ENCODE measurements around the gene DMBT1. TPM values are rescaled to one million over a fixed set of nuclear protein-coding genes. Genes with fewer than 3 reads are reported as not detected.

DMBT1 gene
- total and polyA plus RNA-seq, 2 of the 4 experiments (the other 2 are of a cell fraction): under 0.01 TPM; not detected in 1

DNA sequence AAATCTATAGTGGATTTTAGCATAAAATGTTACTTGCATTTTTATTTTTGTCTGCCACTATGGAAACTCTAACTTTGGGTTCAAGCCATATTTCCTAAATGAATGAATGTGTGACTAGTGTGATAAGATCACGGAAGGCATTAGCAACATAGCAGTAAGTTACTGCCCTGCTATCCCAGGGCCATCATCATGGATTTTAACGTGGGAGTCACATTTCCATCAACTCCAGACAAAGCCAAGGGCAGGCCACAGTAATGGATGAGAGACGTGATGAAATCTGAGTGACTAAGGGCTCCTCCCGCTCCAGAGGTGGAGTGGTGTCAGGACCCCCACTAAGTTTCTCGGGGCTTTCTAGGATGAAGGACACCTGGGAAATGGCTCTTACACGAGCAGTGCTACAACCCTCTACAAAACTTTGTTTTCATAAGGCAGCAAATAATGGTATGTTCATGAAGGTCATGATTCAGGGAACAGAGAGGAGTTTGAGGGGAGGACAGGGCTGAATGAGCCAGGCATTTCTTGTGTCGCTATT lies 104.8 kb downstream of the DMBT1 start:
- Histone ChIP-seq H2BK5ac (ENCODE audit: low read depth, low read length, poor library complexity, severe bottlenecking) (no peak overlapping the region), H3K79me1 (ENCODE audit: low read depth in 1 of 2, low read length in 2 of 2) (no peaks in the 10 kb centered on the region), H3K9me3 (ENCODE audit: control insufficient read depth, insufficient read depth, low read length) (no peaks in the 10 kb centered on the region), H3K56ac (ENCODE audit: extremely low read depth, insufficient read depth, low read length) (no peak overlapping the region), H3K27ac (ENCODE audit: insufficient read depth, low read length) (no peak overlapping the region), H3K9ac (ENCODE audit: low read depth, low read length) (no peak overlapping the region), H3K14ac (replicated peaks; ENCODE audit: low read depth, low read length) (no peak overlapping the region), H3K23ac (ENCODE audit: low read depth, low read length) (no peak overlapping the region), H3K18ac (ENCODE audit: low read depth, low read length) (no peak overlapping the region), H3K4me2 (ENCODE audit: low read depth, low read length) (no peak overlapping the region), H4K91ac (ENCODE audit: insufficient read depth, low read depth, low read length) (no peak overlapping the region), H2AK9ac (replicated peaks; ENCODE audit: low read depth, low read length, poor library complexity) (no peak overlapping the region), H4K20me1 (ENCODE audit: insufficient read depth, low read length) (no peaks in the 10 kb centered on the region), H2BK120ac (ENCODE audit: low read depth, low read length) (no peak overlapping the region), H4K8ac (ENCODE audit: low read depth in 2 of 2, low read length in 2 of 2) (no peak overlapping the region), H3K4me3 (ENCODE audit: insufficient read depth, low read depth, low read length) (no peak overlapping the region), H4K5ac (ENCODE audit: low read depth, low read length) (no peak overlapping the region), H2AK5ac (ENCODE audit: low read depth, low read length) (no peak overlapping the region), H2AFZ (replicated peaks; ENCODE audit: low read length, poor library complexity) (no peak overlapping the region), H2BK15ac (ENCODE audit: low read depth, low read length) (no peak overlapping the region), H3K9me1 (ENCODE audit: insufficient read depth, low read length) (no peaks in the 10 kb centered on the region), H3K36me3 (ENCODE audit: control insufficient read depth, insufficient read depth, low read length) (no peaks in the 10 kb centered on the region), H3K4ac (ENCODE audit: low read depth, low read length) (no peak overlapping the region), H2BK20ac (ENCODE audit: low read depth, low read length) (no peak overlapping the region), H3K27me3 (ENCODE audit: control insufficient read depth, insufficient read depth, low read length) (no peaks in the 10 kb centered on the region), H3K4me1 (ENCODE audit: control insufficient read depth, insufficient read depth, low read length) (no peaks in the 10 kb centered on the region)
- no peak for ATAC-seq (ENCODE audit: low read depth)
- BruUV-seq (replicated peaks): no TSS peak
- CTCF ChIA-PET: no interaction called here
- DNase-seq: no peak
- dilution Hi-C loops (cut with HindIII; ENCODE audit: low sequenced_read_pairs, unreplicated experiment): no loop called here
- in situ Hi-C loops (cut with MboI; ENCODE audit: low sequenced_read_pairs): loop anchor here (25.0 kb wide), 1 partner anchor 897 kb away; no protein-coding TSS in a partner anchor
- POLR2A ChIA-PET (ENCODE audit: unreplicated experiment): no interaction called here
- WGBS, 2 experiments (ENCODE audit: extremely low coverage in 2 of 2, insufficient read length in 1 of 2): no CpG with 5 or more reads among the region's 7 CpGs
- intact Hi-C loops (cut with micrococcal nuclease): no loop called here
- TF ChIP-seq CHD1 (IDR thresholded peaks at IDR 0.05; ENCODE audit: low read depth, low read length) (no peak), BHLHE40 (IDR thresholded peaks at IDR 0.05; ENCODE audit: low read depth, low read length) (no peak), NFE2L2 (IDR thresholded peaks at IDR 0.05; ENCODE audit: low read depth, low read length) (no peak), CTCF (conservative IDR thresholded peaks at IDR 0.05; ENCODE audit: low read depth, low read length) (no peak), POLR2A (IDR thresholded peaks at IDR 0.05; ENCODE audit: low read depth, low read length) (no peak), CEBPB (IDR thresholded peaks at IDR 0.05; ENCODE audit: low read depth, low read length) (no peak), USF2 (IDR thresholded peaks at IDR 0.05; ENCODE audit: low read depth, low read length) (no peak), MXI1 (IDR thresholded peaks at IDR 0.05; ENCODE audit: borderline replicate concordance, low read depth, low read length) (no peak), MAZ (IDR thresholded peaks at IDR 0.05; ENCODE audit: borderline replicate concordance, low read depth, low read length) (no peak), SMC3 (IDR thresholded peaks at IDR 0.05; ENCODE audit: low read depth, low read length) (no peak), FOS (IDR thresholded peaks at IDR 0.05; ENCODE audit: low read depth, low read length) (no peak), MAFK (IDR thresholded peaks at IDR 0.05; ENCODE audit: low read depth, low read length) (no peak), RFX5 (IDR thresholded peaks at IDR 0.05; ENCODE audit: low read depth, low read length) (no peak), RCOR1 (IDR thresholded peaks at IDR 0.05; ENCODE audit: insufficient replicate concordance, low read length) (no peak), RAD21 (IDR thresholded peaks at IDR 0.05; ENCODE audit: low read length) (no peak)
- TF ChIP-seq, protein P1, sequence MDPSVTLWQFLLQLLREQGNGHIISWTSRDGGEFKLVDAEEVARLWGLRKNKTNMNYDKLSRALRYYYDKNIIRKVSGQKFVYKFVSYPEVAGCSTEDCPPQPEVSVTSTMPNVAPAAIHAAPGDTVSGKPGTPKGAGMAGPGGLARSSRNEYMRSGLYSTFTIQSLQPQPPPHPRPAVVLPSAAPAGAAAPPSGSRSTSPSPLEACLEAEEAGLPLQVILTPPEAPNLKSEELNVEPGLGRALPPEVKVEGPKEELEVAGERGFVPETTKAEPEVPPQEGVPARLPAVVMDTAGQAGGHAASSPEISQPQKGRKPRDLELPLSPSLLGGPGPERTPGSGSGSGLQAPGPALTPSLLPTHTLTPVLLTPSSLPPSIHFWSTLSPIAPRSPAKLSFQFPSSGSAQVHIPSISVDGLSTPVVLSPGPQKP (IDR thresholded peaks at IDR 0.05; ENCODE audit: borderline replicate concordance, low read depth, low read length): no peak

Measured in IMR-90 (cell line).